Activated T-cell treated with anti-CD3 and anti-CD28 coated beads, Interleukin-2, amount 50 U/mL, for 24 hours (primary cell): ENCODE results near the gene LRRTM3.

ENCODE experiments used
- DNase-seq: peaks from one replicate; pipeline ENCODE4 v3.0.0-alpha.2; 2020
- H3K27ac Mint-ChIP-seq: 2 replicates; pipeline ENCODE4 v1.8.0; 2020; ENCODE audit warnings: mild to moderate bottlenecking, mixed read lengths
- H3K27me3 Mint-ChIP-seq: 2 replicates; pipeline ENCODE4 v1.8.0; 2020; ENCODE audit warnings: mixed read lengths
- H3K36me3 Mint-ChIP-seq: 2 replicates; pipeline ENCODE4 v1.8.0; 2020; ENCODE audit warnings: low read depth, mixed read lengths
- H3K4me1 Mint-ChIP-seq: 2 replicates; pipeline ENCODE4 v1.8.0; 2020; ENCODE audit warnings: low read depth, mixed read lengths
- H3K4me3 Mint-ChIP-seq: 2 replicates; pipeline ENCODE4 v1.8.0; 2020; ENCODE audit warnings: mild to moderate bottlenecking, moderate library complexity, mixed read lengths
- H3K9me3 Mint-ChIP-seq: 2 replicates; pipeline ENCODE4 v1.8.0; 2020; ENCODE audit warnings: mixed read lengths

Gene LRRTM3

GRCh38 chr10:66980246-66980815 lies 54.5 kb downstream of the LRRTM3 start:
- Mint-ChIP-seq H3K27me3 (no peaks in the 10 kb centered on the region), H3K4me3 (no peak overlapping the region), H3K36me3 (no peaks in the 10 kb centered on the region), H3K4me1 (no peaks in the 10 kb centered on the region), H3K27ac (no peak overlapping the region), H3K9me3 (peaks cover 3% of the 10 kb centered on the region)
- DNase-seq = no peak

GRCh38 chr10:66981361-66982052 lies 55.7 kb downstream of the LRRTM3 start:
- H3K4me1 Mint-ChIP-seq = no peaks in the 10 kb centered on the region
- H3K27ac Mint-ChIP-seq = no peak overlapping the region
- H3K27me3 Mint-ChIP-seq = no peaks in the 10 kb centered on the region
- H3K4me3 Mint-ChIP-seq = no peak overlapping the region
- no peak for DNase-seq
- H3K9me3 Mint-ChIP-seq = peaks cover 3% of the 10 kb centered on the region
- no peaks in the 10 kb centered on the region for H3K36me3 Mint-ChIP-seq

- H3K4me3 Mint-ChIP-seq = no peak overlapping the region
- H3K36me3 Mint-ChIP-seq = no peaks in the 10 kb centered on the region
- H3K27ac Mint-ChIP-seq = no peak overlapping the region
- no peaks in the 10 kb centered on the region for H3K4me1 Mint-ChIP-seq
- no peak for DNase-seq
- H3K9me3 Mint-ChIP-seq = peaks cover 3% of the 10 kb centered on the region
- no peaks in the 10 kb centered on the region for H3K27me3 Mint-ChIP-seq
Observed at GRCh38 chr10:66982053-66982420, 56.2 kb downstream of the LRRTM3 start.

- Mint-ChIP-seq H3K4me1 (no peaks in the 10 kb centered on the region), H3K27me3 (no peaks in the 10 kb centered on the region), H3K4me3 (no peak overlapping the region), H3K9me3 (peaks cover 3% of the 10 kb centered on the region), H3K36me3 (no peaks in the 10 kb centered on the region), H3K27ac (no peak overlapping the region)
- no peak for DNase-seq
Observed at GRCh38 chr10:66982792-66983474, 57.1 kb downstream of the LRRTM3 start.

GRCh38 chr10:66983475-66983818 lies 57.6 kb downstream of the LRRTM3 start:
- no peaks in the 10 kb centered on the region for H3K36me3 Mint-ChIP-seq
- H3K4me3 Mint-ChIP-seq = no peak overlapping the region
- peaks cover 3% of the 10 kb centered on the region for H3K9me3 Mint-ChIP-seq
- H3K27ac Mint-ChIP-seq = no peak overlapping the region
- no peak for DNase-seq
- H3K27me3 Mint-ChIP-seq = no peaks in the 10 kb centered on the region
- H3K4me1 Mint-ChIP-seq = no peaks in the 10 kb centered on the region

GRCh38 chr10:66990143-66990830 lies 64.5 kb downstream of the LRRTM3 start:
- H3K4me1 Mint-ChIP-seq = no peaks in the 10 kb centered on the region
- H3K27ac Mint-ChIP-seq = no peak overlapping the region
- H3K4me3 Mint-ChIP-seq = no peak overlapping the region
- no peaks in the 10 kb centered on the region for H3K36me3 Mint-ChIP-seq
- H3K27me3 Mint-ChIP-seq = no peaks in the 10 kb centered on the region
- H3K9me3 Mint-ChIP-seq = peaks cover 2% of the 10 kb centered on the region
- DNase-seq = no peak

- no peak for DNase-seq
- Mint-ChIP-seq H3K27ac (no peak overlapping the region), H3K4me3 (no peak overlapping the region), H3K36me3 (no peaks in the 10 kb centered on the region), H3K9me3 (no peaks in the 10 kb centered on the region), H3K27me3 (no peaks in the 10 kb centered on the region), H3K4me1 (no peaks in the 10 kb centered on the region)
Observed at GRCh38 chr10:66996996-66997395, 71.2 kb downstream of the LRRTM3 start.

GRCh38 chr10:66999762-67000545 lies 74.1 kb downstream of the LRRTM3 start:
- Mint-ChIP-seq H3K27me3 (no peaks in the 10 kb centered on the region), H3K4me3 (no peak overlapping the region), H3K9me3 (no peaks in the 10 kb centered on the region), H3K4me1 (no peaks in the 10 kb centered on the region), H3K36me3 (no peaks in the 10 kb centered on the region), H3K27ac (no peak overlapping the region)
- no peak for DNase-seq

GRCh38 chr10:67004690-67005089 lies 78.9 kb downstream of the LRRTM3 start:
- no peaks in the 10 kb centered on the region for H3K4me1 Mint-ChIP-seq
- H3K27ac Mint-ChIP-seq = no peak overlapping the region

GRCh38 chr10:67005981-67006380 lies 80.1 kb downstream of the LRRTM3 start:
- no peak overlapping the region for H3K4me3 Mint-ChIP-seq
- no peak overlapping the region for H3K27ac Mint-ChIP-seq
- H3K36me3 Mint-ChIP-seq = no peaks in the 10 kb centered on the region
- no peaks in the 10 kb centered on the region for H3K4me1 Mint-ChIP-seq
- H3K27me3 Mint-ChIP-seq = no peaks in the 10 kb centered on the region
- no peaks in the 10 kb centered on the region for H3K9me3 Mint-ChIP-seq
- no peak for DNase-seq

More at GRCh38 chr10:67004690-67005089, 78.9 kb downstream of the LRRTM3 start:
- Mint-ChIP-seq H3K36me3 (no peaks in the 10 kb centered on the region), H3K27me3 (no peaks in the 10 kb centered on the region), H3K4me3 (no peak overlapping the region), H3K9me3 (no peaks in the 10 kb centered on the region)
- no peak for DNase-seq

GRCh38 chr10:67011480-67011879 lies 85.6 kb downstream of the LRRTM3 start:
- Mint-ChIP-seq H3K36me3 (no peaks in the 10 kb centered on the region), H3K4me1 (no peaks in the 10 kb centered on the region), H3K9me3 (peaks cover 3% of the 10 kb centered on the region), H3K4me3 (no peak overlapping the region), H3K27ac (no peak overlapping the region), H3K27me3 (no peaks in the 10 kb centered on the region)
- no peak for DNase-seq

GRCh38 chr10:67011981-67012380 lies 86.1 kb downstream of the LRRTM3 start:
- Mint-ChIP-seq H3K4me3 (no peak overlapping the region), H3K27me3 (no peaks in the 10 kb centered on the region)

GRCh38 chr10:67015225-67015624 lies 89.4 kb downstream of the LRRTM3 start:
- H3K4me1 Mint-ChIP-seq = no peaks in the 10 kb centered on the region
- H3K9me3 Mint-ChIP-seq = peaks cover 3% of the 10 kb centered on the region
- no peaks in the 10 kb centered on the region for H3K27me3 Mint-ChIP-seq
- DNase-seq = no peak
- H3K4me3 Mint-ChIP-seq = no peak overlapping the region
- H3K27ac Mint-ChIP-seq = no peak overlapping the region
- H3K36me3 Mint-ChIP-seq = no peaks in the 10 kb centered on the region

More at GRCh38 chr10:67011981-67012380, 86.1 kb downstream of the LRRTM3 start:
- H3K27ac Mint-ChIP-seq = no peak overlapping the region
- H3K9me3 Mint-ChIP-seq = peaks cover 3% of the 10 kb centered on the region
- H3K36me3 Mint-ChIP-seq = no peaks in the 10 kb centered on the region
- H3K4me1 Mint-ChIP-seq = no peaks in the 10 kb centered on the region
- no peak for DNase-seq

- H3K36me3 Mint-ChIP-seq = no peaks in the 10 kb centered on the region
- no peaks in the 10 kb centered on the region for H3K27me3 Mint-ChIP-seq
- H3K4me1 Mint-ChIP-seq = no peaks in the 10 kb centered on the region
- no peak overlapping the region for H3K27ac Mint-ChIP-seq
- H3K4me3 Mint-ChIP-seq = no peak overlapping the region
- peaks cover 3% of the 10 kb centered on the region for H3K9me3 Mint-ChIP-seq
- DNase-seq = no peak
Observed at GRCh38 chr10:67017218-67017617, 91.4 kb downstream of the LRRTM3 start.
